Heart right ventricle (tissue), 16 donors: ENCODE results near the gene HAAO. TPM values are rescaled to one million over a fixed set of nuclear protein-coding genes. Genes with fewer than 3 reads are reported as not detected.

Experiments
- ATAC-seq, 8 donors: fragments of 200-7000 bp; cut with Tn5 transposase; one replicate each; pipeline ENCODE4 v1.9.1; 2020; ENCODE audit warnings: mild to moderate bottlenecking in 8 of 8, moderate library complexity in 8 of 8, moderate number of reproducible peaks in 1 of 8
- DNase-seq, 2 donors: peaks; one replicate each; pipeline ENCODE4 v3.0.0-alpha.2; 2020
- H3K27ac ChIP-seq, 10 donors: fragments of 200-600 bp; sonication (generic) in 2 of 10; one replicate each; pipeline versions ENCODE4 v1.5.0 to v1.8.0; 2020 to 2022; ENCODE audit warnings: mild to moderate bottlenecking in 3 of 10
- H3K27me3 ChIP-seq, 7 donors: fragments of 200-600 bp; one replicate each; pipeline ENCODE4 v1.8.0; 2021 to 2022; ENCODE audit warnings: mild to moderate bottlenecking in 2 of 7
- H3K36me3 ChIP-seq, 9 donors: fragments of 200-600 bp; sonication (generic) in 1 of 9; one replicate each; pipeline versions ENCODE4 v1.5.0 to v1.8.0; 2020 to 2022; ENCODE audit warnings: mild to moderate bottlenecking in 2 of 9
- H3K4me1 ChIP-seq, 9 donors: fragments of 200-600 bp; sonication (generic) in 1 of 9; one replicate each; pipeline versions ENCODE4 v1.5.0 to v1.8.0; 2020 to 2022; ENCODE audit warnings: mild to moderate bottlenecking in 4 of 9
- H3K4me3 ChIP-seq, 10 donors: fragments of 200-600 bp; sonication (generic) in 2 of 10; one replicate each; pipeline versions ENCODE4 v1.5.0 to v1.8.0; 2020 to 2022; ENCODE audit warnings: mild to moderate bottlenecking in 7 of 10, moderate library complexity in 2 of 10
- H3K9me3 ChIP-seq, 11 donors: fragments of 200-600 bp in 10 of 11; sonication (generic) in 2 of 11; one replicate each; pipeline versions ENCODE4 v1.5.0 to v1.8.0; 2013 to 2022; ENCODE audit warnings: mild to moderate bottlenecking in 2 of 11, control low read depth in 1 of 11, moderate library complexity in 1 of 11
- CTCF ChIP-seq, 9 donors: fragments of 200-600 bp; sonication (generic) in 2 of 9; IDR thresholded peaks; one replicate each; pipeline versions ENCODE4 v1.5.0 to v1.8.0; 2021 to 2022; ENCODE audit warnings: antibody characterized with exemption in 9 of 9, mild to moderate bottlenecking in 5 of 9, moderate library complexity in 1 of 9
- WGBS, 2 donors: extraction: QIAGEN DNeasy Blood & Tissue Kit; methylation state at CpG; one replicate each; pipeline ENCODE4 v1.1.7; 2013; ENCODE audit warnings: inconsistent platforms in 1 of 2; 5-methylcytosine and 5-hydroxymethylcytosine counted together
- intact Hi-C, 10 donors: fragments of 100-400 bp; cut with DNase I; formaldehyde crosslinking; loops; one replicate each; pipeline versions ENCODE4 v1.11.1 to v1.14.2; 2022
- polyA plus RNA-seq, 2 donors: library from polyadenylated mRNA; stranded (reverse); fragments of 200-250 nt; gene quantifications; one replicate each; pipeline ENCODE4 v1.2.3, GENCODE V29; 2013
- total RNA-seq, 10 donors: library from RNA; stranded (reverse); fragmentation: NEBNext Ultra II Directional in 3 of 10; extraction: Animal tissue kit (Norgen Biotek cat#: 25700) in 3 of 10; gene quantifications; one replicate each; pipeline versions ENCODE4 v1.2.1 to v1.2.4, GENCODE V29; 2021 to 2023
- donor health status: Arrhythmogenic right ventricular cardiomyopathy.
- donor health status: ischemic (EF 13 %, LVEDD 7.1; RV severe dilation, severe dysfunction).
- donor health status: healthy with polysubstance abuse.
- donor health status: DM: no; HTN: yes; CAD: no.
- donor health status: DM: no; HTN: no; CAD: no.
- donor health status: ischemic (EF 25% LVEDD 6.9; RV normal size, moderate dysfunction).
- donor health status: ischemic (EF 25% LVEDD 5.7; RV mildly dilated, moderate dysfunction).
- donor health status: healthy.
- donor health status: DM: yes; HTN: yes; CAD: no.
- donor health status: Ischemic cardiomyopathy.
- donor health status: ischemic (EF 35%, LVEDD 5.7; RV mildly dilated, moderate dysfunction).
- donor health status: nonischemic (EF 11% LVEDD 7.7; RV severe dilation, severe dysfunction).
- donor health status: DM: yes; HTN: yes; CAD: no.
- donor health status: PGD.
- donor health status: ischemic (EF 29% LVEDD 5.4; RV normal size, mild dysfunction).
- donor health status: nonischemic (EF 23%, LVEDD 6.1; RV moderate dilation, normal function).

The HAAO gene
- total and polyA plus RNA-seq, 12 donors: 0.80 to 6.4 (median 2.7) TPM

GRCh38 chr2:42748840-42749239 lies 43.5 kb downstream of the HAAO start:
- no peaks in the 10 kb centered on the region for H3K27me3 ChIP-seq
- no peak for TF ChIP-seq CTCF (IDR thresholded peaks at IDR 0.05)
- no peaks in the 10 kb centered on the region for H3K9me3 ChIP-seq
- no peak overlapping the region for H3K4me3 ChIP-seq
- WGBS, 2 donors: 96% methylated on average over 4 of the region's 4 CpGs
- DNase-seq (no peak), ATAC-seq (no peak)
- intact Hi-C loops: no loop called here
- H3K27ac ChIP-seq: no peak overlapping the region
- H3K4me1 ChIP-seq: peaks cover 0 to 26% (median 7%) of the 10 kb centered on the region in 9 donors
- H3K36me3 ChIP-seq: peaks cover 0 to 17% (median 0%) of the 10 kb centered on the region in 9 donors

GRCh38 chr2:42747422-42747821 lies 45.0 kb downstream of the HAAO start:
- Histone ChIP-seq H3K27ac (no peak overlapping the region), H3K27me3 (no peaks in the 10 kb centered on the region), H3K4me3 (no peak overlapping the region), H3K9me3 (no peaks in the 10 kb centered on the region), H3K36me3 (peaks cover 0 to 9% (median 0%) of the 10 kb centered on the region in 9 donors), H3K4me1 (peaks cover 0 to 13% (median 0%) of the 10 kb centered on the region in 9 donors)
- DNase-seq: no peak
- no peak for TF ChIP-seq CTCF (IDR thresholded peaks at IDR 0.05)
- no peak for ATAC-seq
- WGBS, 2 donors: 97 to 99% methylated on average over 3 of the region's 3 CpGs
- intact Hi-C loops: no loop called here

GRCh38 chr2:42744545-42745082 lies 47.8 kb downstream of the HAAO start:
- Histone ChIP-seq H3K27me3 (no peaks in the 10 kb centered on the region), H3K4me3 (no peak overlapping the region), H3K9me3 (no peaks in the 10 kb centered on the region), H3K27ac (no peak overlapping the region), H3K36me3 (peaks cover 0 to 14% (median 0%) of the 10 kb centered on the region in 9 donors), H3K4me1 (no peaks in the 10 kb centered on the region)
- TF ChIP-seq CTCF (IDR thresholded peaks at IDR 0.05): no peak
- intact Hi-C loops: no loop called here
- no peak for DNase-seq
- no peak for ATAC-seq
- 95 to 98% methylated on average over 3 of the region's 3 CpGs for WGBS, 2 donors

- no peak overlapping the region for H3K4me3 ChIP-seq
- DNase-seq: no peak
- ATAC-seq: no peak
- peaks cover 0 to 18% (median 0%) of the 10 kb centered on the region in 9 donors for H3K36me3 ChIP-seq
- intact Hi-C loops: no loop called here
- H3K27ac ChIP-seq: no peak overlapping the region
- 83 to 90% methylated on average over 1 of the region's 1 CpG for WGBS, 2 donors
- TF ChIP-seq CTCF (IDR thresholded peaks at IDR 0.05): no peak
- H3K9me3 ChIP-seq: no peaks in the 10 kb centered on the region
- H3K27me3 ChIP-seq: no peaks in the 10 kb centered on the region
- no peaks in the 10 kb centered on the region for H3K4me1 ChIP-seq
Measured at GRCh38 chr2:42743659-42743990, 48.8 kb downstream of the HAAO start.
